ENCODE measurements around the gene NFKBIE. TPM values are rescaled to one million over a fixed set of nuclear protein-coding genes. Genes with fewer than 3 reads are reported as not detected.

NFKBIE gene
- total and polyA plus RNA-seq, 9 of the 15 experiments (the other 6 are each of a cell fraction or from before 2014, with no cell fraction given): 2.1 to 16.4 (median 11.7) TPM

- TF ChIP-seq STAT6 (CRISPR knock-in tag; IDR thresholded peaks at IDR 0.05): no peak
- TF ChIP-seq SMAD4 (CRISPR knock-in tag; conservative IDR thresholded peaks at IDR 0.05): peak; percentile 61
- no peak for TF ChIP-seq ZNF134 (CRISPR knock-in tag; conservative IDR thresholded peaks at IDR 0.05)
- TF ChIP-seq HDAC6 (IDR thresholded peaks at IDR 0.05; ENCODE audit: low read depth, low read length): no peak
- peak in 1 of 3 experiments; percentile 50; a peak in 1 of 6 replicates for TF ChIP-seq ZBTB11 (CRISPR knock-in tag; IDR thresholded peaks at IDR 0.05)
- no peak for TF ChIP-seq SRF (CRISPR knock-in tag; IDR thresholded peaks at IDR 0.05)
- no peak for TF ChIP-seq ZNF124 (CRISPR knock-in tag; IDR thresholded peaks at IDR 0.05)
- 0 out of 2 replicates have a peak, but pooled peaks have one; percentile 47 for TF ChIP-seq RFX7 (CRISPR knock-in tag; IDR thresholded peaks at IDR 0.05)
- peak; percentile 48 for TF ChIP-seq TAF1 (IDR thresholded peaks at IDR 0.05; ENCODE audit: control insufficient read depth, extremely low read depth, insufficient read depth, low read length, severe bottlenecking)
- TF ChIP-seq HINFP (tag; conservative IDR thresholded peaks at IDR 0.05; ENCODE audit: low read depth): no peak
- peak; percentile 69; the same call in 1 of the 2 replicates for TF ChIP-seq ZNF449 (CRISPR knock-in tag; IDR thresholded peaks at IDR 0.05)
- TF ChIP-seq HNRNPUL1 (IDR thresholded peaks at IDR 0.05; ENCODE audit: low read length): no peak
- no peak for TF ChIP-seq MXI1 (IDR thresholded peaks at IDR 0.05; ENCODE audit: low read depth, low read length)
- TF ChIP-seq ZNF175 (CRISPR knock-in tag; IDR thresholded peaks at IDR 0.05; ENCODE audit: low read depth): peak; percentile 44; the same call in 1 of the 2 replicates
- TF ChIP-seq ZNF717 (CRISPR knock-in tag; IDR thresholded peaks at IDR 0.05): no peak
- TF ChIP-seq POLR2B (IDR thresholded peaks at IDR 0.05; ENCODE audit: low read depth, partially characterized antibody): peak; percentile 71
- TF ChIP-seq ZKSCAN8 (CRISPR knock-in tag; IDR thresholded peaks at IDR 0.05): no peak
These were observed 46.1 kb downstream of the NFKBIE start (continued) for GRCh38 chr6:44219053-44219814.
